Measurements from ENCODE around the gene LARP1.
"Not testable (repeated sequence)": the region's sequence is repeated elsewhere in the genome, so short reads cannot be mapped to it uniquely, and the experiment has no call there.

LARP1 gene

GRCh38 chr5:154819546-154819945, 64.4 kb downstream of the LARP1 start:
- TF ChIP-seq, protein P1, sequence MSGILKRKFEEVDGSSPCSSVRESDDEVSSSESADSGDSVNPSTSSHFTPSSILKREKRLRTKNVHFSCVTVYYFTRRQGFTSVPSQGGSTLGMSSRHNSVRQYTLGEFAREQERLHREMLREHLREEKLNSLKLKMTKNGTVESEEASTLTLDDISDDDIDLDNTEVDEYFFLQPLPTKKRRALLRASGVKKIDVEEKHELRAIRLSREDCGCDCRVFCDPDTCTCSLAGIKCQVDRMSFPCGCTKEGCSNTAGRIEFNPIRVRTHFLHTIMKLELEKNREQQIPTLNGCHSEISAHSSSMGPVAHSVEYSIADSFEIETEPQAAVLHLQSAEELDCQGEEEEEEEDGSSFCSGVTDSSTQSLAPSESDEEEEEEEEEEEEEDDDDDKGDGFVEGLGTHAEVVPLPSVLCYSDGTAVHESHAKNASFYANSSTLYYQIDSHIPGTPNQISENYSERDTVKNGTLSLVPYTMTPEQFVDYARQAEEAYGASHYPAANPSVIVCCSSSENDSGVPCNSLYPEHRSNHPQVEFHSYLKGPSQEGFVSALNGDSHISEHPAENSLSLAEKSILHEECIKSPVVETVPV (CRISPR knock-in tag; IDR thresholded peaks at IDR 0.05): no peak
- TF ChIP-seq PATZ1 (CRISPR knock-in tag; IDR thresholded peaks at IDR 0.05; ENCODE audit: borderline replicate concordance) (no peak), ARNTL (CRISPR knock-in tag; IDR thresholded peaks at IDR 0.05; ENCODE audit: borderline replicate concordance, low read depth) (no peak), ZNF565 (CRISPR knock-in tag; conservative IDR thresholded peaks at IDR 0.05; ENCODE audit: low read depth) (no peak), OSR1 (CRISPR knock-in tag; IDR thresholded peaks at IDR 0.05) (no peak), ESRRG (CRISPR knock-in tag; IDR thresholded peaks at IDR 0.05) (no peak), BACH2 (CRISPR knock-in tag; IDR thresholded peaks at IDR 0.05; ENCODE audit: borderline replicate concordance) (no peak), PPARA (CRISPR knock-in tag; IDR thresholded peaks at IDR 0.05; ENCODE audit: borderline replicate concordance) (no peak), RARB (CRISPR knock-in tag; IDR thresholded peaks at IDR 0.05) (no peak), GLIS3 (CRISPR knock-in tag; IDR thresholded peaks at IDR 0.05) (no peak), ZNF8 (CRISPR knock-in tag; IDR thresholded peaks at IDR 0.05) (no peak), ZFP3 (CRISPR knock-in tag; IDR thresholded peaks at IDR 0.05) (no peak), ZFP30 (CRISPR knock-in tag; IDR thresholded peaks at IDR 0.05) (no peak)
- TF ChIP-seq, protein P2, sequence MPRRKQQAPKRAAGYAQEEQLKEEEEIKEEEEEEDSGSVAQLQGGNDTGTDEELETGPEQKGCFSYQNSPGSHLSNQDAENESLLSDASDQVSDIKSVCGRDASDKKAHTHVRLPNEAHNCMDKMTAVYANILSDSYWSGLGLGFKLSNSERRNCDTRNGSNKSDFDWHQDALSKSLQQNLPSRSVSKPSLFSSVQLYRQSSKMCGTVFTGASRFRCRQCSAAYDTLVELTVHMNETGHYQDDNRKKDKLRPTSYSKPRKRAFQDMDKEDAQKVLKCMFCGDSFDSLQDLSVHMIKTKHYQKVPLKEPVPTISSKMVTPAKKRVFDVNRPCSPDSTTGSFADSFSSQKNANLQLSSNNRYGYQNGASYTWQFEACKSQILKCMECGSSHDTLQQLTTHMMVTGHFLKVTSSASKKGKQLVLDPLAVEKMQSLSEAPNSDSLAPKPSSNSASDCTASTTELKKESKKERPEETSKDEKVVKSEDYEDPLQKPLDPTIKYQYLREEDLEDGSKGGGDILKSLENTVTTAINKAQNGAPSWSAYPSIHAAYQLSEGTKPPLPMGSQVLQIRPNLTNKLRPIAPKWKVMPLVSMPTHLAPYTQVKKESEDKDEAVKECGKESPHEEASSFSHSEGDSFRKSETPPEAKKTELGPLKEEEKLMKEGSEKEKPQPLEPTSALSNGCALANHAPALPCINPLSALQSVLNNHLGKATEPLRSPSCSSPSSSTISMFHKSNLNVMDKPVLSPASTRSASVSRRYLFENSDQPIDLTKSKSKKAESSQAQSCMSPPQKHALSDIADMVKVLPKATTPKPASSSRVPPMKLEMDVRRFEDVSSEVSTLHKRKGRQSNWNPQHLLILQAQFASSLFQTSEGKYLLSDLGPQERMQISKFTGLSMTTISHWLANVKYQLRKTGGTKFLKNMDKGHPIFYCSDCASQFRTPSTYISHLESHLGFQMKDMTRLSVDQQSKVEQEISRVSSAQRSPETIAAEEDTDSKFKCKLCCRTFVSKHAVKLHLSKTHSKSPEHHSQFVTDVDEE (CRISPR knock-in tag; IDR thresholded peaks at IDR 0.05): no peak
- ATAC-seq: no peak

DNA sequence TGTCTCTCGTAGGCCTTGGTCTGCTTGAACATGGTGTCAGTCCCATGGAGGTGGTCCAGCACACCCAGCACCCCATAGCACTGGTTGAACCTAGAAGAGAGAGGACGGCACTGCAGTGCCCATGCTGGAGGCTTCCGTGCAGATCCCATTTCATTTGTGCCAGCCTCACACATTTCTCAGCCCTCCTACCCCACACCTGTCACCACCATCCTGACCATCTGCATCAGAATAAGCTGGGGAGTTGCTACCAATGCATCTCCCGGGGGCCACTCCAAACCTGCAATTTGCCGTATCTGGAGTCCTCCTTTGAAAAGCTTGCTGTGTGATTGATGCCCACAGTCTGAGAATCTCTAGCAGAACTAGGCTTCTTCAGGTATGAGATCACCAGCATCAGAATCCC, 65.2 kb downstream of the LARP1 start:
- no peak for ATAC-seq
- TF ChIP-seq, protein P1 (CRISPR knock-in tag; IDR thresholded peaks at IDR 0.05): no peak
- TF ChIP-seq ISL1 (CRISPR knock-in tag; IDR thresholded peaks at IDR 0.05): no peak
- TF ChIP-seq TOX (CRISPR knock-in tag; IDR thresholded peaks at IDR 0.05; ENCODE audit: borderline replicate concordance): no peak
- no peak for TF ChIP-seq ZC3H10 (CRISPR knock-in tag; IDR thresholded peaks at IDR 0.05)

DNA sequence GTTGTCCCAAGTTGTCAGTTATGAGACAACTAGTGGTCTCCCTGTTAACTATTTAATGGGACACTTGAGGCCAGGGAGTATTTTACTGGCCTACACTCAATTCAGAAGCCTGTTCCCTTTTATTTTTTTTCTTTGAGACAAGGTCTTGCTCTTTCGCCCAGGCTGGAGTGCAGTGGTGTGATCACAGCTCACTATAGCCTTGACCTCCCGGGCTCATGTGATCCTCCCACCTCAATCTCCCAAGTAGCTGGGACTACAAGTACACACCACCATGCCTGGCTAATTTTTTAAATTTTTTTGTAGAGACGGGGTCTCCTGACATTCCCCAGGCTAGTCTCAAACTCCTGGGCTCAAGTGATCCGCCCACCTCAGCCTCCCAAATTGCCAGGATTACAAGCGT, 67.7 kb downstream of the LARP1 start:
- ATAC-seq: not testable (repeated sequence)

DNA sequence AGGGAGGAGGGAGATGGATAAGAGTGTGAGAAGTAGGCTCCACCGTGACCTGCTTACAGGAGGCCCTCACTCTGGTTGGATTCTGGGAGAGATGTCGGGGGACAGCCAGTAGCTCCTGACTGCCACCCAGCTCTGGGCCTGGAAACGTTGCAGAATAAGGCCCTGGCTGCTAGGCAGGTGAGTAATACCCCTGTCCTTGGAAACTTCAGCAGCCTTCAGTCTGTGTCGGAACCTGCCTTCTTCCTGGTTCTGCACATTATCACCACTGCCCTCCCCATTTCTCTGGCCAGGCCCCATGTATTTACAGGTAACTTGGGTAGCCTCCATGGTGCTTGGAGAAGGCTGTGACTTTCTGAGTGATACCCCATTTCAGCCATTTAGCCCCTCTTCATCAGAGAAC, 68.4 kb downstream of the LARP1 start:
- TF ChIP-seq POU6F1 (CRISPR knock-in tag; IDR thresholded peaks at IDR 0.05; ENCODE audit: borderline replicate concordance, low read depth): no peak
- TF ChIP-seq TOX (CRISPR knock-in tag; IDR thresholded peaks at IDR 0.05; ENCODE audit: borderline replicate concordance): no peak
- no peak for TF ChIP-seq GLIS3 (CRISPR knock-in tag; IDR thresholded peaks at IDR 0.05)
- no peak for TF ChIP-seq BACH2 (CRISPR knock-in tag; IDR thresholded peaks at IDR 0.05; ENCODE audit: borderline replicate concordance)
- no peak for TF ChIP-seq ZNF70 (CRISPR knock-in tag; IDR thresholded peaks at IDR 0.05)
- no peak for TF ChIP-seq PATZ1 (CRISPR knock-in tag; IDR thresholded peaks at IDR 0.05; ENCODE audit: borderline replicate concordance)
- no peak for TF ChIP-seq OSR1 (CRISPR knock-in tag; IDR thresholded peaks at IDR 0.05)
- no peak for TF ChIP-seq ZNF565 (CRISPR knock-in tag; conservative IDR thresholded peaks at IDR 0.05; ENCODE audit: low read depth)
- no peak for TF ChIP-seq ZNF8 (CRISPR knock-in tag; IDR thresholded peaks at IDR 0.05)
- no peak for TF ChIP-seq ZFP30 (CRISPR knock-in tag; IDR thresholded peaks at IDR 0.05)
- no peak for TF ChIP-seq PPARA (CRISPR knock-in tag; IDR thresholded peaks at IDR 0.05; ENCODE audit: borderline replicate concordance)
- TF ChIP-seq ISL1 (CRISPR knock-in tag; IDR thresholded peaks at IDR 0.05): no peak
- TF ChIP-seq, protein P1 (CRISPR knock-in tag; IDR thresholded peaks at IDR 0.05): no peak
- ATAC-seq: no peak
